Fibroblast of lung (primary cell): ENCODE results near the gene AQR.

Experiments
- CTCF ChIP-seq, 2 donors: IDR thresholded peaks in 1 of 2; conservative IDR thresholded peaks in 1 of 2; 1 replicate in 1 of 2; 2 replicates in 1 of 2; pipeline ENCODE4 v1.5.1; 2011 to 2012; ENCODE audit warnings: low read length in 2 of 2, control low read depth in 1 of 2, inconsistent platforms in 1 of 2, low read depth in 1 of 2, mild to moderate bottlenecking in 1 of 2
- EZH2 ChIP-seq: IDR thresholded peaks from 2 replicates; pipeline ENCODE4 v1.5.1; 2012; ENCODE audit warnings: low read length, control low read depth, mild to moderate bottlenecking; ENCODE audit errors: missing control alignments

DNA sequence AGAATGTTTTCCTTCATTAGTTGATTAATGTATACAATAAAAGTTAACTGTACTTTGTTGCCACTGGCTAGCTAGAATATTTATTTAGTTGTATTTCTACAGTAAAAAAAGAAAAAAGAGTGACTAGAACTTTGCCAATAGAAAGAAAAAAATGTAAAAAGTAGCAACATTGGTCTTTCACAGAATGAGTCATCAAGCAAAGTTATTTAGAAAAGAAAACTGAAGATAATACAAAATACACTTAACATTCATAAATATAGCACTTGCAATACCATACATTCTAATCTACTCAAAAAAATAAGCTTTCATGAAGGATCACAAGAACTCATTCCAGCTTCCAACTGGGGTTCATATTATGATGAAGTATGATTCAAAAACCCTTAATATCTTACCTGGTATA, 83.4 kb downstream of the AQR start:
- no peak for TF ChIP-seq CTCF (conservative IDR thresholded peaks at IDR 0.05 in 1 of 2, IDR thresholded peaks at IDR 0.05 in 1 of 2; ENCODE audit: low read depth in 1 of 2, low read length in 2 of 2)
- TF ChIP-seq EZH2: no peak
